MM.1S (cell line): ENCODE data around the gene NPAS4.

Experiments
- DNase-seq: peaks from one replicate; pipeline ENCODE4 v3.0.0-alpha.2; 2015
- H2AFZ ChIP-seq: fragments of 300-600 bp; sonication (generic); 2 replicates; pipeline ENCODE4 v1.6.0; 2016; ENCODE audit warnings: antibody characterized with exemption, low read length
- H3F3A ChIP-seq: fragments of 300-600 bp; sonication (generic); 2 replicates; pipeline ENCODE4 v1.6.1; 2016; ENCODE audit warnings: mild to moderate bottlenecking, antibody characterized with exemption, low read length, moderate library complexity, mixed read lengths; ENCODE audit not compliant: insufficient read depth
- H3K27ac ChIP-seq: fragments of 300-600 bp; sonication (generic); 2 replicates; pipeline ENCODE4 v1.5.1; 2016; ENCODE audit warnings: mild to moderate bottlenecking, low read length
- H3K27me3 ChIP-seq: fragments of 300-600 bp; sonication (generic); replicated peaks from 2 replicates; pipeline ENCODE4 v1.6.0; 2016; ENCODE audit warnings: low read length; ENCODE audit not compliant: insufficient read depth
- H3K36me3 ChIP-seq: fragments of 300-600 bp; sonication (generic); replicated peaks from 2 replicates; pipeline ENCODE4 v1.6.1; 2016; ENCODE audit warnings: mild to moderate bottlenecking, low read length, mixed read lengths; ENCODE audit not compliant: insufficient read depth
- H3K4me1 ChIP-seq: fragments of 300-600 bp; sonication (generic); 2 replicates; pipeline ENCODE4 v1.6.1; 2016; ENCODE audit warnings: low read length, mixed read lengths
- H3K4me2 ChIP-seq: fragments of 300-600 bp; sonication (generic); 2 replicates; pipeline ENCODE4 v1.6.0; 2016; ENCODE audit warnings: low read depth, low read length
- H3K4me3 ChIP-seq: fragments of 300-600 bp; sonication (generic); 2 replicates; pipeline ENCODE4 v1.5.1; 2016; ENCODE audit warnings: low read length, mixed read lengths
- H3K79me2 ChIP-seq: fragments of 300-600 bp; sonication (generic); 2 replicates; pipeline ENCODE4 v1.6.1; 2016; ENCODE audit warnings: mixed run types, low read length, mixed read lengths
- H3K9ac ChIP-seq: fragments of 300-600 bp; sonication (generic); 2 replicates; pipeline ENCODE4 v1.6.1; 2016; ENCODE audit warnings: low read length, mixed read lengths
- H3K9me2 ChIP-seq: fragments of 300-600 bp; sonication (generic); replicated peaks from 2 replicates; pipeline ENCODE4 v1.6.1; 2016; ENCODE audit warnings: mild to moderate bottlenecking, low read length, mixed read lengths; ENCODE audit not compliant: insufficient read depth
- H3K9me3 ChIP-seq: fragments of 300-600 bp; sonication (generic); replicated peaks from 2 replicates; pipeline ENCODE4 v1.6.1; 2016; ENCODE audit warnings: mild to moderate bottlenecking, low read length, mixed read lengths; ENCODE audit not compliant: insufficient read depth
- H4K20me1 ChIP-seq: fragments of 300-600 bp; sonication (generic); 2 replicates; pipeline ENCODE4 v1.6.1; 2016; ENCODE audit warnings: mild to moderate bottlenecking, low read length, moderate library complexity, mixed read lengths; ENCODE audit not compliant: insufficient read depth
- EZH2 ChIP-seq: fragments of 300-600 bp; sonication (generic); optimal IDR thresholded peaks from 2 replicates; pipeline ENCODE3; 2017; ENCODE audit warnings: low read depth, mild to moderate bottlenecking, antibody characterized with exemption, low read length, mixed read lengths
- EZH2phosphoT487 ChIP-seq: fragments of 300-600 bp; sonication (generic); IDR thresholded peaks from 2 replicates; pipeline ENCODE4 v1.6.1; 2018; ENCODE audit warnings: antibody characterized with exemption, low read length
- TF ChIP-seq, protein P1 (sequence below): fragments of 300-600 bp; sonication (generic); IDR thresholded peaks from 2 replicates; pipeline ENCODE4 v1.5.1; 2016; ENCODE audit warnings: antibody characterized with exemption, low read length, mixed read lengths

The NPAS4 gene

DNA sequence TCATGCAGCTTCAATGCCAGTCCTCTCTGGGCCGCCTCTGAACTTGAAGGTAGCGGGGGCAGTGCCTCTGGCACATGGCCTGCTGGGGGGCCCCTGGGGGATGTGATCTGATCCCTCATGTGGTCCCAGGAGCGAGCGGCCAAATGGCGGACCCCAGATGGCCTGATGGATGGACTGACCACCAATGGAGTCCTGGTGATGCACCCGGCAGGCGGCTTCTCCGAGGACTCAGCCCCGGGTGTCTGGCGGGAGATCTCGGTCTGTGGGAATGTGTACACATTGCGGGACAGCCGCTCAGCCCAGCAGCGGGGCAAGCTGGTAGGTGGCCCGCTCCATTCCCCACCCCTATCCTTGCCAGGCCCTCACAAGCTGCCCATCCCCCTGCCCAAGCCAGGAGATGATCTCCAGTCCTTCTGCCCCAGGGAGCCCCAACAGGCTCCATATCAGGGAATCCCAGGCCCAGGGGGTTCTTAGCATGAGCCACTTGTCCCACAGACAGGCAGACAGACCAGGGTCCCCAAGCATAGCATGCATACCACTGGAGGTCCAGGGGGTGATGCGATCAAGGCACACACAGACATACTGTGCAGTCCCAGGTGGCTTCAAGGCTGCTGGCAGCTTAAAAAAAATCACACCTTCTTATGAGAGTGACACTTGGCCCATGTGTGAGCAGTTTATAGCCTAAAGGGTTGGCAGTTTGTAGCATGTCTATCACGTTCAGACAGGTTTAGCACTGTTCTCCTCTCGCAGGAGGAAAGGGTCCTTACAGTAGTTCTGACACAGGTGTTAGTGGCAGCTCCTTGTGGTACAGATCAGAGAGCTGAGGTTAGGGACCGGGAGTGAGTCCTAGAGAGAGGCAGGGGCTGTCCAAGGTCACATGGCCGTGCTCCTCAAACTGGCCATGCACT, 53.0 kb downstream of the NPAS4 start:
- H3K36me3 ChIP-seq: no peaks in the 10 kb centered on the region
- TF ChIP-seq, protein P1, sequence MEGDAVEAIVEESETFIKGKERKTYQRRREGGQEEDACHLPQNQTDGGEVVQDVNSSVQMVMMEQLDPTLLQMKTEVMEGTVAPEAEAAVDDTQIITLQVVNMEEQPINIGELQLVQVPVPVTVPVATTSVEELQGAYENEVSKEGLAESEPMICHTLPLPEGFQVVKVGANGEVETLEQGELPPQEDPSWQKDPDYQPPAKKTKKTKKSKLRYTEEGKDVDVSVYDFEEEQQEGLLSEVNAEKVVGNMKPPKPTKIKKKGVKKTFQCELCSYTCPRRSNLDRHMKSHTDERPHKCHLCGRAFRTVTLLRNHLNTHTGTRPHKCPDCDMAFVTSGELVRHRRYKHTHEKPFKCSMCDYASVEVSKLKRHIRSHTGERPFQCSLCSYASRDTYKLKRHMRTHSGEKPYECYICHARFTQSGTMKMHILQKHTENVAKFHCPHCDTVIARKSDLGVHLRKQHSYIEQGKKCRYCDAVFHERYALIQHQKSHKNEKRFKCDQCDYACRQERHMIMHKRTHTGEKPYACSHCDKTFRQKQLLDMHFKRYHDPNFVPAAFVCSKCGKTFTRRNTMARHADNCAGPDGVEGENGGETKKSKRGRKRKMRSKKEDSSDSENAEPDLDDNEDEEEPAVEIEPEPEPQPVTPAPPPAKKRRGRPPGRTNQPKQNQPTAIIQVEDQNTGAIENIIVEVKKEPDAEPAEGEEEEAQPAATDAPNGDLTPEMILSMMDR: no peak
- TF ChIP-seq EZH2phosphoT487: no peak
- TF ChIP-seq EZH2: no peak
- no peak for DNase-seq
- H3K4me2 ChIP-seq: no peak overlapping the region
- H3K9me2 ChIP-seq: no peaks in the 10 kb centered on the region
- no peak overlapping the region for H3K4me3 ChIP-seq
- no peaks in the 10 kb centered on the region for H3K4me1 ChIP-seq
- no peak overlapping the region for H3K27ac ChIP-seq
- H2AFZ ChIP-seq: no peak overlapping the region
- no peak overlapping the region for H3K9ac ChIP-seq
- H3K9me3 ChIP-seq: no peaks in the 10 kb centered on the region
- no peaks in the 10 kb centered on the region for H3F3A ChIP-seq
- H3K27me3 ChIP-seq: no peaks in the 10 kb centered on the region
- 0 out of 2 replicates have a peak, but pooled peaks cover 4% of the 10 kb centered on the region for H3K79me2 ChIP-seq
- 0 out of 2 replicates have a peak, but pooled peaks cover 3% of the 10 kb centered on the region for H4K20me1 ChIP-seq

DNA sequence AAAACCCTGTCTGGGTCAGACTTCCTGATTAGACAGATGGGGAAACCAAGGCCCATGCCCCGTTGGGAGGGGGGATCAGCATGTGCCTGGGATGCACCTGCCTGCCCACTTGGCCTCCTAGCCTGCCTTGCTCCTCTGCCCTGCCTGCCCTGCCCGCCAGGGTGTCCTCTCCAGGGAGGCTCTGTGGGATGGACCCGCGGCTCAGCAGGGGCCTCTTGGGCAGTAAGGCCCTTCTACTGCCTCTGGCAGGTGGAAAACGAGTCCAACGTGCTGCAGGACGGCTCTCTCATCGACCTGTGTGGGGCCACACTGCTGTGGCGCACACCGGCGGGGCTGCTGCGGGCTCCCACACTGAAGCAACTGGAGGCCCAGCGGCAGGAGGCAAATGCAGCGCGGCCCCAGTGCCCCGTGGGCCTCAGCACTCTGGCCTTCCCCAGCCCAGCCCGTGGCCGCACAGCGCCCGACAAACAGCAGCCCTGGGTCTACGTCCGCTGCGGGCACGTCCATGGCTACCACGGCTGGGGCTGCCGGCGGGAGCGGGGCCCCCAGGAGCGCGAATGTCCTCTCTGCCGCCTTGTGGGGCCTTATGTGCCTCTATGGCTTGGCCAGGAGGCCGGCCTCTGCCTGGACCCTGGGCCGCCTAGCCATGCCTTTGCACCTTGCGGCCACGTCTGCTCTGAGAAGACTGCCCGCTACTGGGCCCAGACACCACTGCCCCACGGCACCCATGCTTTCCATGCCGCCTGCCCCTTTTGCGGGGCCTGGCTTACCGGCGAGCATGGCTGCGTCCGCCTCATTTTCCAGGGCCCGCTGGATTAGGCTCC, 54.7 kb downstream of the NPAS4 start:
- no peaks in the 10 kb centered on the region for H3K4me1 ChIP-seq
- no peak overlapping the region for H3K4me2 ChIP-seq
- no peak overlapping the region for H3K4me3 ChIP-seq
- H3K79me2 ChIP-seq: peaks cover 15% of the 10 kb centered on the region
- no peak for TF ChIP-seq EZH2phosphoT487
- TF ChIP-seq, protein P1: no peak
- TF ChIP-seq EZH2: no peak
- H3K9ac ChIP-seq: no peak overlapping the region
- H4K20me1 ChIP-seq: 0 out of 2 replicates have a peak, but pooled peaks cover 3% of the 10 kb centered on the region
- DNase-seq: no peak
- no peak overlapping the region for H2AFZ ChIP-seq
- H3K27me3 ChIP-seq: no peaks in the 10 kb centered on the region
- no peaks in the 10 kb centered on the region for H3F3A ChIP-seq
- H3K36me3 ChIP-seq: no peaks in the 10 kb centered on the region
- no peaks in the 10 kb centered on the region for H3K9me2 ChIP-seq
- H3K9me3 ChIP-seq: no peaks in the 10 kb centered on the region
- no peak overlapping the region for H3K27ac ChIP-seq
